Keratinocyte (primary cell): Measurements from ENCODE around the gene NAALADL2. TPM values are rescaled to one million over a fixed set of nuclear protein-coding genes. Genes with fewer than 3 reads are reported as not detected.

ENCODE experiments used
- DNase-seq: peaks from one replicate; pipeline ENCODE4 v3.0.0-alpha.2; 2011; ENCODE audit warnings: low read depth, missing footprints, low spot score
- FAIRE-seq: peaks from 2 replicates; lab custom pipeline; 2011; peaks lifted over from hg19 to GRCh38; lab: Jason Lieb, UNC
- H2AFZ ChIP-seq: 2 replicates; pipeline ENCODE4 v1.6.0; 2012; ENCODE audit warnings: low read length, control low read depth, inconsistent platforms; ENCODE audit not compliant: control insufficient read depth
- H3K27ac ChIP-seq: 2 replicates; pipeline ENCODE4 v1.5.1; 2011; ENCODE audit warnings: low read length; ENCODE audit not compliant: control insufficient read depth, insufficient read depth
- H3K27me3 ChIP-seq: 3 replicates; pipeline ENCODE4 v1.6.0; 2011; ENCODE audit warnings: low read length; ENCODE audit not compliant: control insufficient read depth, insufficient read depth; ENCODE audit errors: extremely low read depth
- H3K36me3 ChIP-seq, 2 experiments: 2 replicates in 1 of 2; 3 replicates in 1 of 2; pipeline ENCODE4 v1.5.1; 2011; ENCODE audit warnings: low read length in 2 of 2, mild to moderate bottlenecking in 1 of 2; ENCODE audit not compliant: control insufficient read depth in 2 of 2, insufficient read depth in 2 of 2; ENCODE audit errors: extremely low read depth in 1 of 2
- H3K4me1 ChIP-seq: 3 replicates; pipeline ENCODE4 v1.5.1; 2011; ENCODE audit warnings: low read length; ENCODE audit not compliant: control insufficient read depth, insufficient read depth; ENCODE audit errors: extremely low read depth
- H3K4me2 ChIP-seq: 3 replicates; pipeline ENCODE4 v1.6.0; 2011; ENCODE audit warnings: low read depth, low read length; ENCODE audit not compliant: control insufficient read depth, insufficient read depth; ENCODE audit errors: extremely low read depth
- H3K4me3 ChIP-seq, 3 experiments: fragments of 200-600 bp in 1 of 3; sonication (generic) in 1 of 3; 2 replicates in 2 of 3; 3 replicates in 1 of 3; pipeline ENCODE4 v1.5.1; 2011 to 2016; ENCODE audit warnings: low read length in 3 of 3, mild to moderate bottlenecking in 3 of 3, control low read depth in 2 of 3, inconsistent platforms in 1 of 3, low read depth in 1 of 3, mixed read lengths in 1 of 3, mixed run types in 1 of 3, moderate library complexity in 1 of 3; ENCODE audit not compliant: control insufficient read depth in 2 of 3, insufficient read depth in 2 of 3; ENCODE audit errors: extremely low read depth in 1 of 3
- H3K79me2 ChIP-seq: 2 replicates; pipeline ENCODE4 v1.6.0; 2012; ENCODE audit warnings: low read length; ENCODE audit not compliant: control insufficient read depth, insufficient read depth
- H3K9ac ChIP-seq: 3 replicates; pipeline ENCODE4 v1.6.0; 2011; ENCODE audit warnings: low read length; ENCODE audit not compliant: control insufficient read depth, insufficient read depth; ENCODE audit errors: extremely low read depth
- H3K9me1 ChIP-seq: 3 replicates; pipeline ENCODE4 v1.6.0; 2011; ENCODE audit warnings: low read length; ENCODE audit not compliant: control insufficient read depth, insufficient read depth; ENCODE audit errors: extremely low read depth
- H3K9me3 ChIP-seq: 2 replicates; pipeline ENCODE4 v1.5.1; 2012; ENCODE audit warnings: low read depth, low read length; ENCODE audit not compliant: control insufficient read depth
- H4K20me1 ChIP-seq: 3 replicates; pipeline ENCODE4 v1.6.0; 2011; ENCODE audit warnings: low read length; ENCODE audit not compliant: control insufficient read depth, insufficient read depth; ENCODE audit errors: extremely low read depth
- CTCF ChIP-seq, 3 experiments: IDR thresholded peaks in 1 of 3; conservative IDR thresholded peaks in 1 of 3; optimal IDR thresholded peaks in 1 of 3; 2 replicates in 2 of 3; 3 replicates in 1 of 3; pipeline versions ENCODE3 to v1.5.1; 2011; ENCODE audit warnings: low read length in 3 of 3, mild to moderate bottlenecking in 3 of 3, moderate library complexity in 2 of 3, control low read depth in 1 of 3, inconsistent platforms in 1 of 3; ENCODE audit not compliant: insufficient read depth in 2 of 3; ENCODE audit errors: extremely low read depth in 1 of 3
- EZH2 ChIP-seq: IDR thresholded peaks from one replicate; pipeline ENCODE4 v1.6.1; 2012; ENCODE audit warnings: inconsistent platforms, mild to moderate bottlenecking, low read length, moderate library complexity
- dilution Hi-C: fragments of 300-500 bp; cut with MboI; formaldehyde crosslinking; loops from one replicate; pipeline ENCODE4 v1.7.0; 2020; ENCODE audit warnings: low sequenced_read_pairs; ENCODE audit not compliant: extremely low pct_ligation_motif_present
- polyA plus RNA-seq, 5 experiments: library from polyadenylated mRNA; depleted of rRNA in 3 of 5; stranded (reverse) in 3 of 5; stranded (forward) in 1 of 5; unstranded in 1 of 5; fragments of >200 nt; gene quantifications; 1 replicate in 1 of 5; 2 replicates in 3 of 5; 3 replicates in 1 of 5; pipeline versions ENCODE4 v1.2.1 to v1.2.3, GENCODE V29; 2011 to 2012; ENCODE audit warnings: missing spikeins in 2 of 5, low read depth in 1 of 5, low replicate concordance in 1 of 5

NAALADL2 gene
- polyA plus RNA-seq, 1 donor (not counting 4 experiments of a cell fraction or from before 2014, with no cell fraction given) = 0.75 TPM

DNA sequence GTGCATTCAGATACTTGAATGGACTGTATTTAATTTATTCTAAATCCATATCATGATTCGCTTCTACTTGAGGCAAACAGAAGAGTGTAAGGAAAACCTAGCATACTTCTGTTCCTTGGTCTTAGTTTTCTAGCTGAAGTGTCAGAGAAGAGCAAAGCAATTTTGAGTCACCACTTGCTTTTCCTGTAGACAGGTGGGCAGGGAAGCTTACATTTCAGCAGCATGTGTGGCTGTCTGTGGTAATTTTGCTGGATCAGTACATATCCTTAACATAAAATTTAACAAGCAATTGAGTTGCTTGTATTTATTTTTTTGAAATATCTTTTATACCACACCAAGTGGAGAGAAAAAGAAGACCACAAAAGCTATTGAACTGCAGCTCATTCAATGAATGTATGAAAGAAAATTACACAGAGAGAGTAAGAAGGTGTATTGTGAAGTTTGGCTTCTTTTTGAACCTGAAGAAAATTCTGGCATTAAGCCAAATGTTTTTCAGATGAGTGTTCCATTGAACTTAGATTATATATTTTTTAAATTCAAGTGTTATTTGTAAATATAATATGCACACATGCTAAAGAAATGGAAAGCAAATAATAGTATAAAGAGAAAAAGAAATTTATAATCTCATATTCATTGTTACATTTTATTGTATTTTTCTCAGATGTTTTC lies 747.6 kb downstream of the NAALADL2 start:
- Histone ChIP-seq H2AFZ (no peak overlapping the region), H3K9me3 (no peaks in the 10 kb centered on the region), H4K20me1 (no peaks in the 10 kb centered on the region), H3K9ac (no peak overlapping the region), H3K4me2 (no peak overlapping the region), H3K36me3 (no peaks in the 10 kb centered on the region), H3K4me3 (no peak overlapping the region), H3K4me1 (no peaks in the 10 kb centered on the region), H3K9me1 (no peaks in the 10 kb centered on the region), H3K79me2 (no peaks in the 10 kb centered on the region), H3K27me3 (no peaks in the 10 kb centered on the region), H3K27ac (no peak overlapping the region)
- DNase-seq (no peak), FAIRE-seq (peak; percentile 43)
- dilution Hi-C loops = no loop called here
- TF ChIP-seq EZH2 = no peak

GRCh38 chr3:175608356-175608755 lies 749.2 kb downstream of the NAALADL2 start:
- Histone ChIP-seq H2AFZ (no peak overlapping the region), H3K27ac (no peak overlapping the region), H3K4me3 (no peak overlapping the region), H3K4me2 (no peak overlapping the region), H4K20me1 (no peaks in the 10 kb centered on the region), H3K36me3 (no peaks in the 10 kb centered on the region), H3K27me3 (no peaks in the 10 kb centered on the region), H3K9ac (no peak overlapping the region), H3K4me1 (no peaks in the 10 kb centered on the region), H3K79me2 (no peaks in the 10 kb centered on the region), H3K9me3 (no peaks in the 10 kb centered on the region), H3K9me1 (no peaks in the 10 kb centered on the region)
- no peak for TF ChIP-seq CTCF (optimal IDR thresholded peaks at IDR 0.05 in 1 of 3, IDR thresholded peaks at IDR 0.05 in 1 of 3, conservative IDR thresholded peaks at IDR 0.05 in 1 of 3; ENCODE audit: extremely low read depth in 1 of 3, insufficient read depth in 2 of 3, low read length in 3 of 3)
- TF ChIP-seq EZH2 = no peak
- DNase-seq = no peak
- dilution Hi-C loops = no loop called here
- no peak for FAIRE-seq

DNA sequence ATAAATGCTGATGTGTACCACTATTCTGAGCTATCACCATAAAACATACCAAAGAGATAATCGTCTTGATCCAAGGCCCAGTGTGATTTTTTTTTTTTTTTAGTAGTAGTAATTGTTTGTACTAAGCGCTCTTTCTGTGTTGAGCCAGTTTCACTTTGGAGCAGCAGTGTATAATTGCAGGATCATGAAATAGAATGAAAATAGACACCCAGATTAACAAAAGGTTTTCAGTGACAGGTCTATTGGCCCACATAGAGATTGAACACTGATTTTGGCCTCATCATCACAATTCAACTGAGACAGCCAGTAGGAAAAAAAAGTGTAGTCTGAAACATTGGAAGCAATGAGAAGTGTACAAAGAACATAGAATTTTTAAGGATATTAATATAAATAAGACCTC lies 749.8 kb downstream of the NAALADL2 start:
- no peak overlapping the region for H2AFZ ChIP-seq
- H3K36me3 ChIP-seq = no peaks in the 10 kb centered on the region
- H3K4me1 ChIP-seq = no peaks in the 10 kb centered on the region
- H3K79me2 ChIP-seq = no peaks in the 10 kb centered on the region
- no peaks in the 10 kb centered on the region for H3K27me3 ChIP-seq
- no peaks in the 10 kb centered on the region for H3K9me3 ChIP-seq
- FAIRE-seq (no peak), DNase-seq (no peak)
- no peak for TF ChIP-seq EZH2
- TF ChIP-seq CTCF (optimal IDR thresholded peaks at IDR 0.05 in 1 of 3, IDR thresholded peaks at IDR 0.05 in 1 of 3, conservative IDR thresholded peaks at IDR 0.05 in 1 of 3; ENCODE audit: extremely low read depth in 1 of 3, insufficient read depth in 2 of 3, low read length in 3 of 3) = no peak
- no peak overlapping the region for H3K27ac ChIP-seq
- no peaks in the 10 kb centered on the region for H3K9me1 ChIP-seq
- dilution Hi-C loops = no loop called here
- H3K9ac ChIP-seq = no peak overlapping the region
- H3K4me3 ChIP-seq = no peak overlapping the region
- H3K4me2 ChIP-seq = no peak overlapping the region
- H4K20me1 ChIP-seq = no peaks in the 10 kb centered on the region
